HFFc6 (cell line): ENCODE results near the gene PDGFC. TPM values are rescaled to one million over a fixed set of nuclear protein-coding genes. Genes with fewer than 3 reads are reported as not detected.

Source experiments
- DNase-seq: peaks from one replicate; pipeline ENCODE4 v3.0.0-alpha.2; 2018
- H3K27ac Mint-ChIP-seq: 2 replicates; pipeline ENCODE4 v1.8.0; 2020; ENCODE audit warnings: mild to moderate bottlenecking, mixed read lengths
- H3K27me3 Mint-ChIP-seq: 2 replicates; pipeline ENCODE4 v1.8.0; 2021; ENCODE audit warnings: mild to moderate bottlenecking, moderate library complexity, mixed read lengths; ENCODE audit not compliant: insufficient read depth
- H3K36me3 Mint-ChIP-seq: 2 replicates; pipeline ENCODE4 v1.8.0; 2021; ENCODE audit warnings: low read depth, mixed read lengths
- H3K4me1 Mint-ChIP-seq: 2 replicates; pipeline ENCODE4 v1.8.0; 2020; ENCODE audit warnings: low read depth, mixed read lengths
- H3K4me3 Mint-ChIP-seq: 2 replicates; pipeline ENCODE4 v1.8.0; 2020; ENCODE audit warnings: mild to moderate bottlenecking, moderate library complexity, mixed read lengths
- H3K9me3 Mint-ChIP-seq: 2 replicates; pipeline ENCODE4 v1.8.0; 2020; ENCODE audit warnings: mild to moderate bottlenecking, mixed read lengths
- total RNA-seq, 6 experiments: library from RNA; stranded (reverse); fragmentation: NEBNext Ultra II Directional; extraction: Animal tissue kit (Norgen Biotek cat#: 25700); gene quantifications; 2 replicates in 1 of 6; 3 replicates in 5 of 6; pipeline ENCODE4 v1.2.3, GENCODE V29; 2021
- TF ChIP-seq, protein P1 (sequence below): fragments of 200-600 bp; sonication (generic); IDR thresholded peaks from 2 replicates; pipeline ENCODE4 v1.5.0; 2021; ENCODE audit warnings: antibody characterized with exemption, mild to moderate bottlenecking

The PDGFC gene
- total RNA-seq, 6 experiments from 2014 or later = 71.5 to 112 (median 76.1) TPM

DNA sequence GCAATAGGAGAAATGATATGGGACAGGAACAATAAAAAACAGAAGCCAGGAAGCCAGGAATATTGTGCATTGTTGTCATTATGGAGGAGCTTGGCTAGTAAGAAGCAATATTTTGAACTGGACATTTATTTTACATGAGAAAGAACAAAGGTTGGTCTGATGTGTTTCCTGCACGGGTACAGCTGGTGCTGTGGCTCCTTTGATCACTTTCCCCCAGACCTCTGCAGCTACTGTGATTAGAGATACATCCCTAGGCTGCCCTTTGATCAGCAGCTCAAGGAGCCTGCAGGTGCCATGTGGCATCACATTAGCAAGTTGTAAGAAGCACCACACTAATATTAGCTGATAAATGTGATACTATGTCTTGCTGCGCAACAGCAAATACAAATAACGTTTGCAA lies 2.5 kb downstream of the PDGFC start:
- DNase-seq = no peak
- TF ChIP-seq, protein P1, sequence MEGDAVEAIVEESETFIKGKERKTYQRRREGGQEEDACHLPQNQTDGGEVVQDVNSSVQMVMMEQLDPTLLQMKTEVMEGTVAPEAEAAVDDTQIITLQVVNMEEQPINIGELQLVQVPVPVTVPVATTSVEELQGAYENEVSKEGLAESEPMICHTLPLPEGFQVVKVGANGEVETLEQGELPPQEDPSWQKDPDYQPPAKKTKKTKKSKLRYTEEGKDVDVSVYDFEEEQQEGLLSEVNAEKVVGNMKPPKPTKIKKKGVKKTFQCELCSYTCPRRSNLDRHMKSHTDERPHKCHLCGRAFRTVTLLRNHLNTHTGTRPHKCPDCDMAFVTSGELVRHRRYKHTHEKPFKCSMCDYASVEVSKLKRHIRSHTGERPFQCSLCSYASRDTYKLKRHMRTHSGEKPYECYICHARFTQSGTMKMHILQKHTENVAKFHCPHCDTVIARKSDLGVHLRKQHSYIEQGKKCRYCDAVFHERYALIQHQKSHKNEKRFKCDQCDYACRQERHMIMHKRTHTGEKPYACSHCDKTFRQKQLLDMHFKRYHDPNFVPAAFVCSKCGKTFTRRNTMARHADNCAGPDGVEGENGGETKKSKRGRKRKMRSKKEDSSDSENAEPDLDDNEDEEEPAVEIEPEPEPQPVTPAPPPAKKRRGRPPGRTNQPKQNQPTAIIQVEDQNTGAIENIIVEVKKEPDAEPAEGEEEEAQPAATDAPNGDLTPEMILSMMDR = no peak
- Mint-ChIP-seq H3K27me3 (peaks cover 4% of the 10 kb centered on the region; the same call in 1 of the 2 replicates), H3K36me3 (peaks cover 34% of the 10 kb centered on the region), H3K9me3 (no peaks in the 10 kb centered on the region), H3K4me3 (peak overlapping the region; percentile 91), H3K27ac (peak overlapping the region; percentile 80), H3K4me1 (peaks cover 70% of the 10 kb centered on the region)

DNA sequence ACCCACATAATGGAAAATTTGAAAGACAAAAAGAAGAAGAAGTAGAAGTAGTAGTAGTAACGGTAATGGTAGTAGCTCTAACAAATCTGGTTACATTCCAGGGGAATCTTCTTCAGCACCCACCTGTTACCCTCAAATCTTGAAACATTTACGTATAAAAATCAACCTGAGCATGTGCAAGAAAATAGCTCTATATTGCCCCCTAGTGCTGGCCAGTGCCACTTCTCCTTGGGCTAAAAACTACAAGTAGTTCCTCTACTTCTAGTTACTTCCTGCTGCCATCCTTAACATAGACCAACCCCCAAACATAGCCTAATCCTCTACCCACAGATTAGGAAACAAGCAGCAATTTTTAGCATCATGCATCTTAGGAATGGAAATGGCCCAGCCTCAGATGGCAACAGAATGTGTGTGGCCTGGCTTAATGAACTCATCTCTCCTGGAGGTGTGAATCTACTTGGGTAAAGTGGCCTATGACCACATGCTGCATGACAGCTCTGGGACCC lies 3.1 kb downstream of the PDGFC start:
- Mint-ChIP-seq H3K4me3 (peak overlapping the region; percentile 91), H3K9me3 (no peaks in the 10 kb centered on the region), H3K4me1 (peaks cover 67% of the 10 kb centered on the region), H3K27ac (peak overlapping the region; percentile 80), H3K36me3 (peaks cover 34% of the 10 kb centered on the region), H3K27me3 (peaks cover 4% of the 10 kb centered on the region; the same call in 1 of the 2 replicates)
- TF ChIP-seq, protein P1 = peak; percentile 93
- DNase-seq = peak; percentile 86

DNA sequence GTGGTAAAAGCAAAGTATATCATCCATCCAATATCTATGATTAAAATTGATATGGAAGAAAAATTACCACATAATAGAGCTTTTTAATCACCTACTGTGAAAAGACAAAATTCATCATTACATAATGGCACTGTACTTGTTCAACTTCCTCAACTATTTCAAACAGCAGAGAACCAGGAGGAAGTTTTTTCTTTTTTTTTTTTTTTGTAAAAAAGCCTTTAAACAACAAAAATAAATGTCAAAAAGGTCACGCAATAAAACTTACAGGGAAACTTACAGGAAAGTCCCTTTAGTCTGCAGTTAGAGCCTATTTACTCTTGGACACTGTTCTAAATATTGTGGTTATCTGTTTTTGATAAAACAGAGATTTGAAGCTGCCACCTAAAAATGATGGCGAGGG lies 4.8 kb downstream of the PDGFC start:
- TF ChIP-seq, protein P1 = no peak
- peaks cover 4% of the 10 kb centered on the region; the same call in 1 of the 2 replicates for H3K27me3 Mint-ChIP-seq
- DNase-seq = no peak
- H3K9me3 Mint-ChIP-seq = no peaks in the 10 kb centered on the region
- peak overlapping the region; percentile 91 for H3K4me3 Mint-ChIP-seq
- H3K36me3 Mint-ChIP-seq = peaks cover 34% of the 10 kb centered on the region
- no peak overlapping the region for H3K27ac Mint-ChIP-seq
- peaks cover 67% of the 10 kb centered on the region for H3K4me1 Mint-ChIP-seq

DNA sequence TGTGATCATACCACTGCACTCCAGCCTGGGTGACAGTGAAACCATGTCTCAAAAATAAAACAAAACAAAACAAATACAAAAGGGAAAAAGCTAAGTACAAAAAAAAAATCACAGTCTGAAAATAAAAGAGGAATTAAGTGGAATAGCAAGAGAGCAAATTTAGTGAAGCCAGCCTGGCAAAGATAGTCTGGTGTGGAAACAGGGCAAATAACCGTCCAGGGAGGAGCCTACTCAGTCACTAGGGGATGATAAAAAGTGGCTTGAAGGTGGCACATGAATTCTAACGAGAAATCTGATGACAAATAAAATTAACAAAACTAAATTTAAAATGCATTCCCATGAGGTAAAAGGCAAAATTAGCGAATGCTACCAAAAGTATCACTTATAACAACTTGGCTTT lies 8.2 kb downstream of the PDGFC start:
- no peaks in the 10 kb centered on the region for H3K27me3 Mint-ChIP-seq
- no peak for DNase-seq
- no peaks in the 10 kb centered on the region for H3K9me3 Mint-ChIP-seq
- TF ChIP-seq, protein P1 = no peak
- peak overlapping the region; percentile 78 for H3K27ac Mint-ChIP-seq
- H3K36me3 Mint-ChIP-seq = peaks cover 21% of the 10 kb centered on the region
- H3K4me3 Mint-ChIP-seq = peak overlapping the region; percentile 53
- H3K4me1 Mint-ChIP-seq = peaks cover 91% of the 10 kb centered on the region

DNA sequence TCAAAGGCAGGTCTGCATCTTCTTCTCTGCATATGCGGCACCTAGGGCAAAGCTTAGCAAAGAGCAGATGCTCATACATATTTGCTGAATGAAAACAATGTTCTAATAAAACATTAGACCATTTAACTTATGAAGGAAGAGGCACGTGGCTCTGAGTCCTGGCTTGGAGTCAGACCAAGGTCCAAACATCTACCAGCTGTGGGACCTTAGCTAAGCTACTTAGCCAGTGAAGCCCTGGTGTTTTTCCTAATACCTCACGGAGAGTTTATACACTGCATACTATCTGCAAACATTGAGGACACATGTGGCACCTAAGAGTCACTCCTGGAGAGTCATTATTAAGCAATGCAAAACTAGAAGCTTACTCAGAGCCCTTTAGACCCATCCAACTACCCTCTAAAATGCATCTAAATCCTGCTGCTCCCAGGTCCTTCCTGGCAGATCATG lies 9.0 kb downstream of the PDGFC start:
- Mint-ChIP-seq H3K4me1 (peaks cover 91% of the 10 kb centered on the region), H3K36me3 (peaks cover 24% of the 10 kb centered on the region), H3K9me3 (no peaks in the 10 kb centered on the region), H3K27ac (peak overlapping the region; percentile 78), H3K4me3 (peak overlapping the region; percentile 53), H3K27me3 (no peaks in the 10 kb centered on the region)
- peak; percentile 93 for DNase-seq
- TF ChIP-seq, protein P1 = no peak

DNA sequence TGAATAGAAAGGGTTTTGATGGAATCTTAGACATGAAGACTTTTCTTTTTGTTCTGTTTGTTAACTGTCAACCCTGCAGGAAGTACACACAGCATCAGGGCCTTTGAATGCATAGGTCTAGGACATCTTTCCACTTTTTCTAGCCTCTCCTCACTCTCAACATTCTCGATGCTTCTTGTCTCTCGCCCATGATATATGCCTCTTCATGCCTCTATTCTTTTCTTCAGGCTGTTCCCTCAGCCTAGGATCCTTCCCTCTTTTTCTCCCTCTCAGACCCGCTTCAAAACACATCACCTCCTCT lies 9.6 kb downstream of the PDGFC start:
- Mint-ChIP-seq H3K4me1 (peaks cover 91% of the 10 kb centered on the region), H3K27ac (peak overlapping the region; percentile 78), H3K27me3 (no peaks in the 10 kb centered on the region), H3K36me3 (peaks cover 24% of the 10 kb centered on the region), H3K9me3 (no peaks in the 10 kb centered on the region), H3K4me3 (peak overlapping the region; percentile 53)
- no peak for DNase-seq
- TF ChIP-seq, protein P1 = no peak
